Mucosa of stomach (tissue), 1 donor: ENCODE data around the gene ARG2.
A peak's percentile ranks its signal among the peaks of the same experiment; 100 is the strongest.

Experiments used
- H3K27me3 ChIP-seq: one replicate; pipeline ENCODE4 v1.7.0; 2013; ENCODE audit warnings: mild to moderate bottlenecking, low read length; ENCODE audit not compliant: control insufficient read depth, insufficient read depth
- H3K36me3 ChIP-seq: one replicate; pipeline ENCODE4 v1.7.0; 2013; ENCODE audit warnings: low read length; ENCODE audit not compliant: control insufficient read depth, insufficient read depth
- H3K4me1 ChIP-seq: one replicate; pipeline ENCODE4 v1.7.0; 2013; ENCODE audit warnings: mild to moderate bottlenecking, low read length; ENCODE audit not compliant: control insufficient read depth, insufficient read depth
- H3K4me3 ChIP-seq: one replicate; pipeline ENCODE4 v1.7.0; 2013; ENCODE audit warnings: low read length
- H3K9ac ChIP-seq: one replicate; pipeline ENCODE4 v1.7.0; 2013; ENCODE audit warnings: mild to moderate bottlenecking, low read length, moderate library complexity
- H3K9me3 ChIP-seq: one replicate; pipeline ENCODE4 v1.7.0; 2013; ENCODE audit warnings: mild to moderate bottlenecking, low read length, moderate library complexity; ENCODE audit not compliant: control insufficient read depth
- donor health status: Pancreatic carcinoma.

The ARG2 gene

GRCh38 chr14:67619446-67620216 is at the start of gene ARG2:
Gene ARG2, plus strand, starts transcription at chr14:67619920. Its CDS starts 58 bp downstream, at chr14:67619978.
- H3K9me3 ChIP-seq = no peaks in the 10 kb centered on the region
- no peaks in the 10 kb centered on the region for H3K27me3 ChIP-seq
- peak within 1 kb of the TSS; percentile 80 for H3K9ac ChIP-seq
- H3K36me3 ChIP-seq = no peaks in the 10 kb centered on the region
- peak within 1 kb of the TSS; percentile 77 for H3K4me3 ChIP-seq
- H3K4me1 ChIP-seq = peaks cover 9% of the 10 kb centered on the region

GRCh38 chr14:67570453-67570852 is 49.3 kb upstream of the ARG2 start:
- H3K27me3 ChIP-seq = no peaks in the 10 kb centered on the region
- H3K36me3 ChIP-seq = peaks cover 7% of the 10 kb centered on the region
- peaks cover 10% of the 10 kb centered on the region for H3K4me1 ChIP-seq
- no peaks in the 10 kb centered on the region for H3K9me3 ChIP-seq
- no peak overlapping the region for H3K9ac ChIP-seq
- H3K4me3 ChIP-seq = no peak overlapping the region

GRCh38 chr14:67571275-67571990 is 48.3 kb upstream of the ARG2 start:
- H3K36me3 ChIP-seq = peaks cover 7% of the 10 kb centered on the region
- peaks cover 10% of the 10 kb centered on the region for H3K4me1 ChIP-seq
- H3K9ac ChIP-seq = no peak overlapping the region
- H3K27me3 ChIP-seq = no peaks in the 10 kb centered on the region
- H3K9me3 ChIP-seq = no peaks in the 10 kb centered on the region
- no peak overlapping the region for H3K4me3 ChIP-seq

DNA sequence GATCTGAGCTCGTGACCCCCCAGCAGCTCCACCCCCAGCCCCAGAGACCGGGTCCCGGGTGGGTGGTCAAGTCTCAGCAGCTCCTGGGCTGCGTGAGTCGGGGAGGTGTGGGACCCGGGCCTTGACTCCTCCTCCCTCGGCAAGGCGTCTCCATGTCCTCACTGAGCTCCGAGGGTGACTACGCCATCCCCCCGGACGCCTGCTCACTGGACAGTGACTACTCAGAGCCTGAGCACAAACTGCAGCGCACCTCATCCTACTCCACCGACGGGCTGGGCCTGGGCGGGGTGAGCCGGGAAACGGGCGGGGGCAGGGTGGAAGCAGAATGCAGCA is 47.8 kb upstream of the ARG2 start:
- no peaks in the 10 kb centered on the region for H3K27me3 ChIP-seq
- no peak overlapping the region for H3K9ac ChIP-seq
- H3K4me3 ChIP-seq = no peak overlapping the region
- H3K4me1 ChIP-seq = peaks cover 10% of the 10 kb centered on the region
- peaks cover 7% of the 10 kb centered on the region for H3K36me3 ChIP-seq
- no peaks in the 10 kb centered on the region for H3K9me3 ChIP-seq

- H3K27me3 ChIP-seq = no peaks in the 10 kb centered on the region
- H3K4me1 ChIP-seq = peaks cover 6% of the 10 kb centered on the region
- H3K9me3 ChIP-seq = no peaks in the 10 kb centered on the region
- no peak overlapping the region for H3K4me3 ChIP-seq
- peaks cover 7% of the 10 kb centered on the region for H3K36me3 ChIP-seq
- no peak overlapping the region for H3K9ac ChIP-seq
These were observed 47.1 kb upstream of the ARG2 start for GRCh38 chr14:67572608-67573007.

GRCh38 chr14:67573228-67574010 is 46.3 kb upstream of the ARG2 start:
- H3K9me3 ChIP-seq = no peaks in the 10 kb centered on the region
- H3K4me3 ChIP-seq = no peak overlapping the region
- H3K36me3 ChIP-seq = peaks cover 7% of the 10 kb centered on the region
- no peaks in the 10 kb centered on the region for H3K27me3 ChIP-seq
- no peaks in the 10 kb centered on the region for H3K4me1 ChIP-seq
- no peak overlapping the region for H3K9ac ChIP-seq

DNA sequence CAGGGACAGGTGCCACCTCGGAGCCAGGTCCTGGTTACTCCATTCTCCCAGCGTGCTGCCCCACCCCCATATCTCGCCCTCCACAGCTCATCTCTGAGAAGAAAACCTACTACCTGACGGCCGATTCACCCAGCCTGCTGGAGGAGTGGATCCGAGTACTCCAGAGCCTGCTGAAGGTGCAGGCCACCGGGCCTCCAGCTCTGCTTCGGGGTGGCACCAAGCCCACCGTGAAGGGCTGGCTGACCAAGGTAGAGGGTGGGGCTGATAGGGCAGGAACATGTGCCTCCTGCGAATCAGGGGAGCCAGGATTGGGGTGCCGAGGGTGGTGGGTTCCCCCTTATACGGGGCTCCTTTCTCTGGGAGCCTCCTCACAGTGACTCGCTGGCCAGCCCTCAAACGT is 45.6 kb upstream of the ARG2 start:
- H3K36me3 ChIP-seq = peaks cover 7% of the 10 kb centered on the region
- H3K9me3 ChIP-seq = no peaks in the 10 kb centered on the region
- H3K9ac ChIP-seq = no peak overlapping the region
- no peaks in the 10 kb centered on the region for H3K4me1 ChIP-seq
- no peaks in the 10 kb centered on the region for H3K27me3 ChIP-seq
- H3K4me3 ChIP-seq = no peak overlapping the region

GRCh38 chr14:67574806-67575205 is 44.9 kb upstream of the ARG2 start:
- H3K4me1 ChIP-seq = no peaks in the 10 kb centered on the region
- no peak overlapping the region for H3K9ac ChIP-seq
- H3K9me3 ChIP-seq = no peaks in the 10 kb centered on the region
- peaks cover 7% of the 10 kb centered on the region for H3K36me3 ChIP-seq
- no peak overlapping the region for H3K4me3 ChIP-seq
- no peaks in the 10 kb centered on the region for H3K27me3 ChIP-seq

DNA sequence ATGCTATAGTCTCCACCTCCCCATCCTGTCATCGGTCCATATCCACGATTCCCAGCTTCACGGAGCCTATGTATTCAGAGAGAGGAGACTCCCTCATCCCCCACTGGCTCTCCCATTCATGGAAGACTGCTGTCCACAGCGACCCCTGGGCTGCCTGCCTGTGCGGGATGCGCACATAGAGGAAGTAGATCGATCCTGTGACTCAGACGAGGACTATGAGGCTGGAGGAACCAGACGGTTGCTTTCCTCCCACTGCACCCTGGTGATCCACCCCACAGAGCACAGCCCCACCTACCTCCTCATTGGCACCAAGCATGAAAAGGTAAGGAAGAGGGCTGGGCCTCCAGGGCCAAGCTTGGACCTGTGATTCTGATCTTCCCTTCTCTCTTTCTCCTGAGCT is 44.0 kb upstream of the ARG2 start:
- Histone ChIP-seq H3K9ac (no peak overlapping the region), H3K36me3 (peaks cover 7% of the 10 kb centered on the region), H3K4me1 (no peaks in the 10 kb centered on the region), H3K27me3 (no peaks in the 10 kb centered on the region), H3K9me3 (no peaks in the 10 kb centered on the region), H3K4me3 (no peak overlapping the region)

- Histone ChIP-seq H3K9ac (no peak overlapping the region), H3K4me1 (no peaks in the 10 kb centered on the region), H3K9me3 (no peaks in the 10 kb centered on the region), H3K4me3 (no peak overlapping the region), H3K27me3 (no peaks in the 10 kb centered on the region), H3K36me3 (peaks cover 7% of the 10 kb centered on the region)
These were observed 43.3 kb upstream of the ARG2 start for GRCh38 chr14:67576216-67576955.

DNA sequence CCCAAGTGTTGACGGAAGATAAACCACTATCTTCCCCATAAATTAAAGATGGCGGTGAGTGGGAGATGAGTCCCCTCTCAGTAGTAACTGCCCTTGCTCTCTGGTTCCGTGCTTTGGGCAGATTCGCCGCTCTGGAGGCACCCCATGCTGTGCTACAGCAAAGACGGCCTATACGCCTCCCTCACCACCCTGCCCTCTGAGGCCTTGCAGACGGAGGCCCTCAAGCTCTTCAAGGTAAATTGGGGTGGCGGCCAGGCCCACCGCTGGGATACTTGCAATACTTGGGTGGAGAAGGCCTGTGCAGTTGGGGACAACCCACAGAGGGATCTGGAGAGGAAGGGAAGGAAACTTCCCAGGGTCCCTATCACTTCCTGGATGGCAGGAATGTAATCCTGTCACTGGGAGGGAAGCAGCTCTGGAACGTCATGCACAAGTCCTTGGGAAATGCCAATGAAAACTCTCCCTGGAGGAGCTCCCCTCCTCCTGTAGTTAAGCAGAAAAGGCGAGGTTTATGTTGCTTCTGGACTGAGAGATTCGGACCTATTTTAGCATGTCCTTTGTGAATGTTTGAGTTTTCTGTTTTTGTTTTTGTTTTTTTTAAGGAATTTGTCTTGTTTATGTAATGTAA is 42.4 kb upstream of the ARG2 start:
- H3K4me1 ChIP-seq = no peaks in the 10 kb centered on the region
- H3K9ac ChIP-seq = no peak overlapping the region
- peaks cover 7% of the 10 kb centered on the region for H3K36me3 ChIP-seq
- no peak overlapping the region for H3K4me3 ChIP-seq
- no peaks in the 10 kb centered on the region for H3K9me3 ChIP-seq
- no peaks in the 10 kb centered on the region for H3K27me3 ChIP-seq
